Measurements from ENCODE around the gene SLC7A6.

- TF ChIP-seq, protein P1, sequence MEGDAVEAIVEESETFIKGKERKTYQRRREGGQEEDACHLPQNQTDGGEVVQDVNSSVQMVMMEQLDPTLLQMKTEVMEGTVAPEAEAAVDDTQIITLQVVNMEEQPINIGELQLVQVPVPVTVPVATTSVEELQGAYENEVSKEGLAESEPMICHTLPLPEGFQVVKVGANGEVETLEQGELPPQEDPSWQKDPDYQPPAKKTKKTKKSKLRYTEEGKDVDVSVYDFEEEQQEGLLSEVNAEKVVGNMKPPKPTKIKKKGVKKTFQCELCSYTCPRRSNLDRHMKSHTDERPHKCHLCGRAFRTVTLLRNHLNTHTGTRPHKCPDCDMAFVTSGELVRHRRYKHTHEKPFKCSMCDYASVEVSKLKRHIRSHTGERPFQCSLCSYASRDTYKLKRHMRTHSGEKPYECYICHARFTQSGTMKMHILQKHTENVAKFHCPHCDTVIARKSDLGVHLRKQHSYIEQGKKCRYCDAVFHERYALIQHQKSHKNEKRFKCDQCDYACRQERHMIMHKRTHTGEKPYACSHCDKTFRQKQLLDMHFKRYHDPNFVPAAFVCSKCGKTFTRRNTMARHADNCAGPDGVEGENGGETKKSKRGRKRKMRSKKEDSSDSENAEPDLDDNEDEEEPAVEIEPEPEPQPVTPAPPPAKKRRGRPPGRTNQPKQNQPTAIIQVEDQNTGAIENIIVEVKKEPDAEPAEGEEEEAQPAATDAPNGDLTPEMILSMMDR (IDR thresholded peaks at IDR 0.05): no peak
- TF ChIP-seq POLR2A (IDR thresholded peaks at IDR 0.05): no peak
Measured at GRCh38 chr16:68348639-68349445, 84.5 kb downstream of the SLC7A6 start.

Measured in right lobe of liver (tissue), 4 donors.